Keratinocyte (primary cell): ENCODE data around the gene SLC5A1.
A peak's percentile ranks its signal among the peaks of the same experiment; 100 is the strongest.

Source experiments
- CTCF ChIP-seq, 3 experiments: IDR thresholded peaks in 1 of 3; conservative IDR thresholded peaks in 1 of 3; optimal IDR thresholded peaks in 1 of 3; 2 replicates in 2 of 3; 3 replicates in 1 of 3; pipeline versions ENCODE3 to v1.5.1; 2011; ENCODE audit warnings: low read length in 3 of 3, mild to moderate bottlenecking in 3 of 3, moderate library complexity in 2 of 3, control low read depth in 1 of 3, inconsistent platforms in 1 of 3; ENCODE audit not compliant: insufficient read depth in 2 of 3; ENCODE audit errors: extremely low read depth in 1 of 3
- EZH2 ChIP-seq: IDR thresholded peaks from one replicate; pipeline ENCODE4 v1.6.1; 2012; ENCODE audit warnings: inconsistent platforms, mild to moderate bottlenecking, low read length, moderate library complexity

- TF ChIP-seq CTCF (optimal IDR thresholded peaks at IDR 0.05 in 1 of 3, IDR thresholded peaks at IDR 0.05 in 1 of 3, conservative IDR thresholded peaks at IDR 0.05 in 1 of 3; ENCODE audit: extremely low read depth in 1 of 3, insufficient read depth in 2 of 3, low read length in 3 of 3) = peak in 1 of 3 experiments; percentile 12
- TF ChIP-seq EZH2 = no peak
These were observed 48.0 kb upstream of the SLC5A1 start for GRCh38 chr22:31995046-31995445.
